Measurements from ENCODE around the gene PI4K2A.
A peak's percentile ranks its signal among the peaks of the same experiment; 100 is the strongest.
"Not testable (repeated sequence)": the region's sequence is repeated elsewhere in the genome, so short reads cannot be mapped to it uniquely, and the experiment has no call there.

The PI4K2A gene

GRCh38 chr10:97648562-97649404 is 8.3 kb downstream of the PI4K2A start:
- peak overlapping the region; percentile 27 for H3K4me3 Mint-ChIP-seq
- peaks cover 11% of the 10 kb centered on the region for H3K4me1 Mint-ChIP-seq
- peak overlapping the region; percentile 25 for H3K27ac Mint-ChIP-seq
- H3K9me3 Mint-ChIP-seq, result no peaks in the 10 kb centered on the region
- H3K36me3 Mint-ChIP-seq, result peaks cover 7% of the 10 kb centered on the region
- no peaks in the 10 kb centered on the region for H3K27me3 Mint-ChIP-seq

- Mint-ChIP-seq H3K4me1 (peaks cover 11% of the 10 kb centered on the region), H3K4me3 (peak overlapping the region; percentile 27)
- H3K27me3 Mint-ChIP-seq, H3K27ac Mint-ChIP-seq, H3K36me3 Mint-ChIP-seq, H3K9me3 Mint-ChIP-seq: not testable (repeated sequence)
Observed at GRCh38 chr10:97649405-97649750, 8.9 kb downstream of the PI4K2A start.

- Mint-ChIP-seq H3K4me3 (no peak overlapping the region), H3K27me3 (no peaks in the 10 kb centered on the region), H3K36me3 (peaks cover 12% of the 10 kb centered on the region), H3K4me1 (peaks cover 11% of the 10 kb centered on the region), H3K27ac (no peak overlapping the region), H3K9me3 (no peaks in the 10 kb centered on the region)
Observed at GRCh38 chr10:97650726-97651125, 10.3 kb downstream of the PI4K2A start.

- no peak overlapping the region for H3K27ac Mint-ChIP-seq
- H3K4me1 Mint-ChIP-seq, result peaks cover 11% of the 10 kb centered on the region
- H3K9me3 Mint-ChIP-seq, result no peaks in the 10 kb centered on the region
- H3K36me3 Mint-ChIP-seq, result peaks cover 13% of the 10 kb centered on the region
- H3K27me3 Mint-ChIP-seq, result no peaks in the 10 kb centered on the region
- no peak overlapping the region for H3K4me3 Mint-ChIP-seq
Observed at GRCh38 chr10:97651773-97652172, 11.3 kb downstream of the PI4K2A start.

- Mint-ChIP-seq H3K4me3 (no peak overlapping the region), H3K4me1 (no peaks in the 10 kb centered on the region), H3K9me3 (no peaks in the 10 kb centered on the region), H3K27me3 (no peaks in the 10 kb centered on the region), H3K27ac (no peak overlapping the region), H3K36me3 (peaks cover 20% of the 10 kb centered on the region)
Observed at GRCh38 chr10:97656777-97657176, 16.3 kb downstream of the PI4K2A start.

- Mint-ChIP-seq H3K4me3 (no peak overlapping the region), H3K36me3 (peaks cover 16% of the 10 kb centered on the region), H3K4me1 (no peaks in the 10 kb centered on the region), H3K9me3 (no peaks in the 10 kb centered on the region), H3K27ac (no peak overlapping the region), H3K27me3 (no peaks in the 10 kb centered on the region)
Observed at GRCh38 chr10:97659589-97659988, 19.1 kb downstream of the PI4K2A start.

- peaks cover 12% of the 10 kb centered on the region for H3K36me3 Mint-ChIP-seq
- H3K27ac Mint-ChIP-seq, result no peak overlapping the region
Observed at GRCh38 chr10:97664282-97664850, 23.9 kb downstream of the PI4K2A start.

GRCh38 chr10:97666992-97667391 is 26.5 kb downstream of the PI4K2A start:
- Mint-ChIP-seq H3K27me3 (no peaks in the 10 kb centered on the region), H3K36me3 (peaks cover 12% of the 10 kb centered on the region), H3K9me3 (no peaks in the 10 kb centered on the region), H3K4me1 (no peaks in the 10 kb centered on the region), H3K27ac (no peak overlapping the region), H3K4me3 (no peak overlapping the region)

More at GRCh38 chr10:97664282-97664850, 23.9 kb downstream of the PI4K2A start:
- H3K9me3 Mint-ChIP-seq, result no peaks in the 10 kb centered on the region
- no peak overlapping the region for H3K4me3 Mint-ChIP-seq
- H3K4me1 Mint-ChIP-seq, result no peaks in the 10 kb centered on the region
- no peaks in the 10 kb centered on the region for H3K27me3 Mint-ChIP-seq

- Mint-ChIP-seq H3K27me3 (no peaks in the 10 kb centered on the region), H3K9me3 (no peaks in the 10 kb centered on the region), H3K4me3 (no peak overlapping the region), H3K36me3 (peaks cover 9% of the 10 kb centered on the region), H3K27ac (no peak overlapping the region), H3K4me1 (no peaks in the 10 kb centered on the region)
Observed at GRCh38 chr10:97667463-97667862, 27.0 kb downstream of the PI4K2A start.

GRCh38 chr10:97669571-97669970 is 29.1 kb downstream of the PI4K2A start:
- no peaks in the 10 kb centered on the region for H3K9me3 Mint-ChIP-seq
- peaks cover 5% of the 10 kb centered on the region for H3K36me3 Mint-ChIP-seq
- no peak overlapping the region for H3K4me3 Mint-ChIP-seq
- H3K27ac Mint-ChIP-seq, result no peak overlapping the region
- H3K4me1 Mint-ChIP-seq, result no peaks in the 10 kb centered on the region
- no peaks in the 10 kb centered on the region for H3K27me3 Mint-ChIP-seq

GRCh38 chr10:97673736-97674525 is 33.5 kb downstream of the PI4K2A start:
- Mint-ChIP-seq H3K4me3 (no peak overlapping the region), H3K36me3 (peaks cover 1% of the 10 kb centered on the region), H3K4me1 (no peaks in the 10 kb centered on the region), H3K27me3 (no peaks in the 10 kb centered on the region), H3K9me3 (no peaks in the 10 kb centered on the region), H3K27ac (no peak overlapping the region)

- H3K27ac Mint-ChIP-seq, result no peak overlapping the region
- H3K36me3 Mint-ChIP-seq, result peaks cover 1% of the 10 kb centered on the region
- no peaks in the 10 kb centered on the region for H3K27me3 Mint-ChIP-seq
- H3K4me1 Mint-ChIP-seq, result no peaks in the 10 kb centered on the region
- H3K9me3 Mint-ChIP-seq, result no peaks in the 10 kb centered on the region
- no peak overlapping the region for H3K4me3 Mint-ChIP-seq
Observed at GRCh38 chr10:97675222-97675621, 34.8 kb downstream of the PI4K2A start.

GRCh38 chr10:97676770-97677581 is 36.5 kb downstream of the PI4K2A start:
- H3K4me1 Mint-ChIP-seq, result no peaks in the 10 kb centered on the region
- H3K27ac Mint-ChIP-seq, result no peak overlapping the region
- no peaks in the 10 kb centered on the region for H3K9me3 Mint-ChIP-seq
- peaks cover 1% of the 10 kb centered on the region for H3K36me3 Mint-ChIP-seq
- no peaks in the 10 kb centered on the region for H3K27me3 Mint-ChIP-seq
- H3K4me3 Mint-ChIP-seq, result no peak overlapping the region

- no peaks in the 10 kb centered on the region for H3K27me3 Mint-ChIP-seq
- H3K27ac Mint-ChIP-seq, result no peak overlapping the region
- H3K4me1 Mint-ChIP-seq, result no peaks in the 10 kb centered on the region
- H3K4me3 Mint-ChIP-seq, result no peak overlapping the region
- H3K9me3 Mint-ChIP-seq, result no peaks in the 10 kb centered on the region
- peaks cover 1% of the 10 kb centered on the region for H3K36me3 Mint-ChIP-seq
Observed at GRCh38 chr10:97679594-97679993, 39.1 kb downstream of the PI4K2A start.

- Mint-ChIP-seq H3K36me3 (peaks cover 1% of the 10 kb centered on the region), H3K27ac (no peak overlapping the region), H3K4me3 (no peak overlapping the region), H3K4me1 (peaks cover 8% of the 10 kb centered on the region), H3K27me3 (no peaks in the 10 kb centered on the region), H3K9me3 (no peaks in the 10 kb centered on the region)
Observed at GRCh38 chr10:97682042-97682441, 41.6 kb downstream of the PI4K2A start.

Measured in activated naive CD4-positive, alpha-beta T cell treated with anti-CD3 and anti-CD28 coated beads, Interleukin-2, amount 50 U/mL, for 24 hours (primary cell).